Brain pericyte (primary cell): ENCODE measurements around the gene UFD1.

Experiments used
- DNase-seq: peaks from one replicate; pipeline ENCODE4 v3.0.0-alpha.2; 2012; ENCODE audit warnings: low read depth, low spot score

UFD1 gene

DNA sequence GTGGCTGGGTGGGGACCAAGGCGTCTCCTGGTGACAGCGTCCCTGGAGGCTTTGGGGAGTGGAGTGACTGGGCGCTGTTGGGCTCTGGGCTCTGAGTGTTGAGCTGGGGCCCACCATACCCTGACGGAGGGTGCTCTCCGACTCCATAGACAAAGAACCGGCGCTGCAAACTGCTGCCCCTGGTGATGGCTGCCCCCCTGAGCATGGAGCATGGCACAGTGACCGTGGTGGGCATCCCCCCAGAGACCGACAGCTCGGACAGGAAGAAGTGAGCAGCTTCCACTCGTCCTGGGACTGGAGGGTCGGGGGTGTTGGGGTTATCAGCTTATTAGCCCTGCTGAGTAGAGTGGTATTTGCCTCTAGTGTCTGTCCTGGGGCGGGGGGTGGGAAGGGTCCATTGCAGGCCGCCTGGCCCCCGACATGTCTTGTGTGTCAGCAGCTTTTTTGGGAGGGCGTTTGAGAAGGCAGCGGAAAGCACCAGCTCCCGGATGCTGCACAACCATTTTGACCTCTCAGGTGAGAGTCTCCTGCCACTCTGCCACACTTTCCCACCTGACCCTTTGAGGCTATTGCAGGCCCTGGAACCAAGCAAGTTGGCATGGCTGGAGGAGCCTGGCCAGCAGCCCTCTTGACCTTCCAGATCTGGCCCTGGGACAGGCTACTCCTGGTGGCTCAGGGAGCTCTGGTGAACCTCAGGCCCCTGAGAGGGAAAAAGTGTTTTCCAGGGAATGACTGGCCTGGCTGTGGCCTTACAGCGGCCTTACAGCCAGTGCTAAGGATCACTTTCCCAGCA, 37.6 kb upstream of the UFD1 start:
- no peak for DNase-seq

GRCh38 chr22:19515654-19516377, 36.8 kb upstream of the UFD1 start:
- DNase-seq, result no peak

DNA sequence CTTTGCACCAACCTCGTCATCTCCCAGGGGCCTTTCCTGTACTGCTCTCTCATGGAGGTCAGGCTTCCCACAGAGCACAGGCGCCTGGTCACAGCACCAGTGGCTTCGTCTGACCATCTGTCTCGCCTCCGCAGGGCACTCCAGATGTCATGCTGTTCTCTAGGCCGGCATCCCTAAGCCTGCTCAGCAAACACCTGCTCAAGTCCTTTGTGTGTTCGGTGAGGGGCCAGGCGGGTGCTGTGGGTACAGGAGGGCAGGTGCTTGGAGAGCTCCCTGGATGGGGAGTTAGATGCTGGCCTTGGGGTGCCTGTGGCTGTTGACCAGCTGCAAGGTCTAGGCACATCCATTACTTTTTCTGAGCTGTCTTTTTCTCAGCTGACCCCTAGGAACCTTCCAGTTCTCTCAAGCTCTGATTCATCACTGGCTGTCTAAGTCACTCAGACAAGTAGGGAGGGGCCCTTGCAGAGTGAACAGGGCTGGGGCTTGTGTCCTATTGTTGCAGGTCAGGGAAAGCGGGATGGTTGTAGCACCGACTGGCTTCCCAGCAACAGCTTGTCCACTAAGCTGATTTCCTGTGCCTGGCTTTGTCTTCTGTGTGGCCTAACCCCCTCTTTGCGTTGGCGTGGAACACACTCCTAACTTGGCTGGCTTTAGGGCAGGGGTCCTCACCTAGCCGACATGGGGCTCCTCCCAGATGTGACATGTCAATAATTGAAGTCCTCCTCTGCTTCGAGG, 36.0 kb upstream of the UFD1 start:
- no peak for DNase-seq

GRCh38 chr22:19513823-19514222, 34.8 kb upstream of the UFD1 start:
- no peak for DNase-seq

GRCh38 chr22:19510919-19511341, 31.9 kb upstream of the UFD1 start:
- DNase-seq, result no peak

GRCh38 chr22:19509923-19510322, 30.9 kb upstream of the UFD1 start:
- no peak for DNase-seq

DNA sequence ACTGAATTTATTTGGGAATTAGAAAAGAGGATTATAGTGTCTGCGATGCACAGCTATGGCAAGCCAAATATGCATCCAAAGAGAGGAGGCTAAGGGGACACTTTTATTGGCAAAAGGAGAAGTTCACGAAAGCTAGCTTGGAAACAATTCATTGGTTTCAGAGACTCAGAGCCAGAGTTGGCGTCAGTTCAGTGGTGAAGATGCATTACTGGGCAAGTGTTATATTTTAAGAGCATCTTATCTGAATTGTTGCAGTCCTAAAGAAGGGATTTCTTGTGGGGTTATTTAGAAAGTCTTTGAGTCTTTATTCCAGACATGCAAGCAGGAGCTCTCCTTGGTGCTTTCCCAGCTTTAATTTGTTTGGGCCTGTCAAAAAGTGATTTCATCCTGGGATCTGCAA, 30.2 kb upstream of the UFD1 start:
- DNase-seq, result no peak

- no peak for DNase-seq
Observed at GRCh38 chr22:19508024-19508776, 29.2 kb upstream of the UFD1 start.

DNA sequence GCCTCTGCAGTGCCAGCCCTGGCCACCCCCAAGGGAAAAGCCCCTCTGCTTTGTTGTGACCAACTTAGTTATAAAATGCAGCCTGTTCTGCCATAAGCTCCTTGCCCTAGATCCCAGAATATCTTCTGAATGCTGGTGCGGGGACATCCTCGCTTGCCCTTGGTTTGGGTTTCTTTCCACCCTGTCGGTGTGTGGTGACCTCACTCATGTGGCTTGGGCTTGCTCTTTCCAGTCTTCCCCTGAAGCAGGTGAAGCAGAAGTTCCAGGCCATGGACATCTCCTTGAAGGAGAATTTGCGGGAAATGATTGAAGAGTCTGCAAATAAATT, 28.5 kb upstream of the UFD1 start:
- no peak for DNase-seq

DNA sequence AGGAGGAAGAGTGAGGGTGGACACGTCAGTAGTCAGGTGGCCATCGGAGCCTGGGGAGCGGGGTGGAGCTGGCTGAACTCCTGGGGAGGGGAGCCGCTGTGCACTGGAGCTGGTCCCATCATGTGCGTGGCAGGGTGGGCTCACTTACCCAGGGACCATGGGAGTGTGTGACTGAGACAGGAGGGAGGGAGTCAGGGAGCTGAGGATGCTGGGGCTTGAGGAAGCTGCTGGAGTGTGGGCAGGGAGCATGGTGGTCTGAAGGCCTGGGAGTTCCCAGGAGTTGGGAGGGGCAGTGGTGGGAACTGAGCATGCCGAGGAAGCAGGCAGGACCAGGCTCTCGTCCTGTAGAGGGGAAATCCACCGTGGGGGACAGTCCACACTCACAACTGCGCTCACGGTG, 27.2 kb upstream of the UFD1 start:
- DNase-seq, result no peak

DNA sequence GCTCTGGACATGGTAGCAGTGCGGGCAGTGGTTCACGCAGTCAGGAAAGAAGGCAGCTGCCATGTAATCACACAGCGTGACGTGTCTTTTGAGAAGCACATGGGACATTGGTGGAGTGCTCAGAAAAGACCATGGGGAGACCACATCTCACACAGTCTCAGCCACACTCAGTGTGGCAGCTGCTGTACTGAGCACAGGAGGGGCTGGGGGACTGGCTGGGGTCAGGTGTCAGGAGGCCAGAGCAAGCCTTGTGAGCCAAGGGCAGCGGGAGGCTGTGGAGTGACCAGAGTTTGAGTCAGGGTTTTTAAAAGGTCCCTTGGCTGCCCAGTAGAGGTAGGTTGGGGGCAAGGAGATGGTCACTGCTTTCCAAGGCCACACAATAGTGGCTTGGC, 26.7 kb upstream of the UFD1 start:
- DNase-seq, result no peak

GRCh38 chr22:19504900-19505734, 26.1 kb upstream of the UFD1 start:
- no peak for DNase-seq

GRCh38 chr22:19503869-19504268, 24.9 kb upstream of the UFD1 start:
- no peak for DNase-seq

- DNase-seq, result no peak
Observed at GRCh38 chr22:19503367-19503766, 24.4 kb upstream of the UFD1 start.

GRCh38 chr22:19501897-19502447, 23.0 kb upstream of the UFD1 start:
- no peak for DNase-seq

DNA sequence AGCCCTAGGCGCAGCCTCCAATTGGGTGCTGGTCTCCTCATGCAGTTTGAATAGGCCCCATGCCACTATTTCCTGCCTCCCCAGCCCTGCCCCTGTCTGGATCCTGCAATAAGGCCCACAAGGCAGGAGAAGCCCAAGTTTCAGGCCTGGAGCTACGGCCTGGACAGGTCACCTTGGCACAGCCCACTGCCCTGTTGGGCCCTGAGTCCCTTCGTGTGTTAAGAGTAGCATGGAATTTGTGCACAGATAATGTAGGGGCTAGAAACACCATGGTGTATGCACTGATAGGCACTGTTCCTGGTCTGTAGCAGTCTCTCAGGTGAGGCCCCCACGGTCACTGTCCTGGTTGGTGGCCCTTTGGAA, 20.9 kb upstream of the UFD1 start:
- DNase-seq, result no peak

GRCh38 chr22:19499236-19499879, 20.4 kb upstream of the UFD1 start:
- no peak for DNase-seq

GRCh38 chr22:19498866-19499190, 19.8 kb upstream of the UFD1 start:
- no peak for DNase-seq

DNA sequence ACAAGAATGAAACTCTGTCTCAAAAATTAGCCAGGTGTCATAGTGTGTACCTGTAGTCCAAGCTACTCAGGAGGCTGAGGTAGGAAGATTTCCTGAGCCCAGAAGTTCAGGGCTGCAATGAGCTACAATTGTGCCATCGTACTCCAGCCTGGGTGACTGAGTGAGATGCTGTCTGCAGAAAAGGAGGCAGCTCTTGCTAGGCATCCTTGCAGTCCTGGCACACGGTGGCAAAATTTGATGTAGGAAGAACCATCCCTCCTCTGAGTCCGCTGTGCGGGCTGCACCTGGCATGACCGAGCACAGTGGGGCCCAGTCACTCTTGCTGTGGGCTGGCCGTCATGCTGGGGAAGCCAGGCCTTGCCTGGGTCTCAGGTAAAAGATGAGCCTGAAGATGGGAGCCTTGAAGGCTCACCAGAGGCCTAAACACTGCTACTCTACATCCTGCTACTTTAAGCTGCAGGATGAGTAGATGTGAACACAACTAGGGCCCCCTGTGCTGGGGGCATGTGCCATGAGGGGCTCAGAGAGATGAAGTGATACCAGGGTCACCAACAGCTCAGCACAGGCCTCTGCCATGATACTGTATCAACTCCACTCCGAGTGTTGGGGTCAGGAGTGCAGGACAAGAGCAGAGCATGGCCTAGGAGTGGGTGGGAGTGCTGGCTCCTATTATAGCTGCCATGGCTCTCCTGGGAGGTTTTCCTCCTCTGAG, 19.3 kb upstream of the UFD1 start:
- no peak for DNase-seq

DNA sequence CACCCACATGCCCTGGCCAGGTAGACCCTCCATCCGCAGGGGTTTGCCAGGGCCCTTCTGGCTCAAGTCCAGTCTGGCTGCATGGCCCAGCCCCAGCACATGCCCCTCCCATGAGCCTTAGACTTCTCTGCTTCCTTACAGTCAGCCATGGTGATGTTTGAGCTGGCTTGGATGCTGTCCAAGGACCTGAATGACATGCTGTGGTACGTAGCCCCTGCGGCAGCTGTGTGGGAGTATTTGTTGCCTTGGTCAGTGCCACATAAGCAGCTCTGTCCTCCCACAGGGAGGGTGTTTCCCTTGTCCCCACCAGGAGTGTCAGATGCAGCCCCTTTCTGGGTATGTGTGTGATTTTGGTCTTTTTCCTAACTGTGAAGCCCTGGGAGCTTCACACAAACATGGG, 18.3 kb upstream of the UFD1 start:
- no peak for DNase-seq
